Liver (tissue), 9 donors: Measurements from ENCODE around the gene SAXO2. TPM values are rescaled to one million over a fixed set of nuclear protein-coding genes. Genes with fewer than 3 reads are reported as not detected.

Experiments used
- DNase-seq: peaks from one replicate; pipeline ENCODE4 v3.0.0-alpha.2; 2017; ENCODE audit warnings: low spot score
- H3K27ac ChIP-seq, 2 donors: one replicate each; pipeline ENCODE4 v1.7.0; 2013; ENCODE audit warnings: inconsistent platforms in 2 of 2, low read length in 2 of 2, control low read depth in 1 of 2, low read depth in 1 of 2, mild to moderate bottlenecking in 1 of 2
- H3K27me3 ChIP-seq, 4 donors: one replicate each; pipeline versions ENCODE4 v1.6.1 to v1.7.0; 2013; ENCODE audit warnings: low read length in 3 of 4, inconsistent platforms in 1 of 4, mild to moderate bottlenecking in 1 of 4, moderate library complexity in 1 of 4; ENCODE audit not compliant: control insufficient read depth in 4 of 4, insufficient read depth in 4 of 4
- H3K36me3 ChIP-seq, 4 donors: one replicate each; pipeline versions ENCODE4 v1.6.1 to v1.7.0; 2013; ENCODE audit warnings: low read length in 3 of 4, mild to moderate bottlenecking in 3 of 4, low read depth in 1 of 4, moderate library complexity in 1 of 4; ENCODE audit not compliant: control insufficient read depth in 4 of 4, insufficient read depth in 3 of 4
- H3K4me1 ChIP-seq, 4 donors: one replicate each; pipeline versions ENCODE4 v1.6.1 to v1.7.0; 2013; ENCODE audit warnings: low read length in 3 of 4, mild to moderate bottlenecking in 3 of 4, moderate library complexity in 1 of 4; ENCODE audit not compliant: control insufficient read depth in 4 of 4, insufficient read depth in 4 of 4
- H3K4me3 ChIP-seq, 3 donors: one replicate each; pipeline versions ENCODE4 v1.6.1 to v1.7.0; 2013; ENCODE audit warnings: low read length in 3 of 3, control low read depth in 1 of 3, low read depth in 1 of 3, mild to moderate bottlenecking in 1 of 3
- H3K9ac ChIP-seq, 2 donors: one replicate each; pipeline ENCODE4 v1.7.0; 2013; ENCODE audit warnings: low read length in 2 of 2, mild to moderate bottlenecking in 2 of 2, moderate library complexity in 2 of 2, control low read depth in 1 of 2, low read depth in 1 of 2
- H3K9me3 ChIP-seq, 4 donors: one replicate each; pipeline versions ENCODE4 v1.6.1 to v1.7.0; 2013; ENCODE audit warnings: low read length in 3 of 4; ENCODE audit not compliant: control insufficient read depth in 4 of 4
- EGR1 ChIP-seq, 2 donors: IDR thresholded peaks; 2 replicates each; pipeline ENCODE4 v1.6.1; 2016 to 2018; ENCODE audit warnings: antibody characterized with exemption in 2 of 2, low read depth in 2 of 2
- FOXA1 ChIP-seq: IDR thresholded peaks from 2 replicates; pipeline ENCODE4 v1.6.1; 2016; ENCODE audit warnings: antibody characterized with exemption
- FOXA2 ChIP-seq: IDR thresholded peaks from 2 replicates; pipeline ENCODE4 v1.6.1; 2016; ENCODE audit warnings: antibody characterized with exemption
- GABPA ChIP-seq, 2 donors: IDR thresholded peaks in 1 of 2; conservative IDR thresholded peaks in 1 of 2; 2 replicates each; pipeline ENCODE4 v1.6.1; 2016; ENCODE audit warnings: antibody characterized with exemption in 2 of 2, mild to moderate bottlenecking in 1 of 2, moderate library complexity in 1 of 2
- HNF4A ChIP-seq, 2 donors: conservative IDR thresholded peaks; 2 replicates each; pipeline ENCODE4 v1.6.1; 2016; ENCODE audit warnings: antibody characterized with exemption in 2 of 2, mild to moderate bottlenecking in 2 of 2
- HNF4G ChIP-seq: IDR thresholded peaks from 2 replicates; pipeline ENCODE4 v1.6.1; 2016; ENCODE audit warnings: antibody characterized with exemption
- JUND ChIP-seq, 2 donors: IDR thresholded peaks; 2 replicates each; pipeline ENCODE4 v1.6.1; 2016; ENCODE audit warnings: antibody characterized with exemption in 2 of 2
- NR2F2 ChIP-seq: IDR thresholded peaks from 2 replicates; pipeline ENCODE4 v1.6.1; 2016; ENCODE audit warnings: antibody characterized with exemption
- RAD21 ChIP-seq, 2 donors: IDR thresholded peaks; 2 replicates each; pipeline ENCODE4 v1.6.1; 2016; ENCODE audit warnings: antibody characterized with exemption in 2 of 2, mild to moderate bottlenecking in 2 of 2
- RXRA ChIP-seq, 2 donors: IDR thresholded peaks; 2 replicates each; pipeline ENCODE4 v1.6.1; 2017 to 2018; ENCODE audit warnings: antibody characterized with exemption in 2 of 2, mild to moderate bottlenecking in 1 of 2
- SP1 ChIP-seq: IDR thresholded peaks from 2 replicates; pipeline ENCODE4 v1.6.1; 2018; ENCODE audit warnings: antibody characterized with exemption, mild to moderate bottlenecking
- TAF1 ChIP-seq: conservative IDR thresholded peaks from 2 replicates; pipeline ENCODE4 v1.6.1; 2016; ENCODE audit warnings: antibody characterized with exemption, mild to moderate bottlenecking
- YY1 ChIP-seq: IDR thresholded peaks from 2 replicates; pipeline ENCODE4 v1.6.1; 2016; ENCODE audit warnings: antibody characterized with exemption, mild to moderate bottlenecking
- WGBS: extraction: QIAGEN DNeasy Blood & Tissue Kit; methylation state at CpG from one replicate; pipeline ENCODE4 v1.1.7; 2013; 5-methylcytosine and 5-hydroxymethylcytosine counted together
- polyA plus RNA-seq, 2 donors: library from polyadenylated mRNA; stranded (reverse) in 1 of 2; unstranded in 1 of 2; fragments of 200-250 nt in 1 of 2; fragments of >200 nt in 1 of 2; fragmentation: Nextera tagmentation in 1 of 2; extraction: Ambion mirVana in 1 of 2; gene quantifications; one replicate each; pipeline versions ENCODE4 v1.2.1 to v1.2.3, GENCODE V29; 2013 to 2015
- total RNA-seq, 2 donors: library from RNA; depleted of rRNA; stranded (reverse); fragments of >200 nt; gene quantifications; one replicate each; pipeline ENCODE4 v1.2.3, GENCODE V29; 2014
- TF ChIP-seq, protein P1 (sequence below): IDR thresholded peaks from 2 replicates; pipeline ENCODE4 v1.6.1; 2016; ENCODE audit warnings: antibody characterized with exemption
- TF ChIP-seq, protein P2 (sequence below): IDR thresholded peaks from 2 replicates; pipeline ENCODE4 v1.6.1; 2016; ENCODE audit warnings: antibody characterized with exemption
- TF ChIP-seq, protein P3 (sequence below): IDR thresholded peaks from 2 replicates; pipeline ENCODE4 v1.6.1; 2016; ENCODE audit warnings: antibody characterized with exemption
- TF ChIP-seq, protein P4 (sequence below): IDR thresholded peaks from 2 replicates; pipeline ENCODE4 v1.6.1; 2016; ENCODE audit warnings: antibody characterized with exemption, mild to moderate bottlenecking
- donor health status: healthy.
- donor health status: healthy.
- donor health status: healthy.
- donor health status: healthy.
- donor health status: healthy.

Gene SAXO2
- total and polyA plus RNA-seq, 4 donors = 0.28 to 1.4 (median 0.43) TPM

DNA sequence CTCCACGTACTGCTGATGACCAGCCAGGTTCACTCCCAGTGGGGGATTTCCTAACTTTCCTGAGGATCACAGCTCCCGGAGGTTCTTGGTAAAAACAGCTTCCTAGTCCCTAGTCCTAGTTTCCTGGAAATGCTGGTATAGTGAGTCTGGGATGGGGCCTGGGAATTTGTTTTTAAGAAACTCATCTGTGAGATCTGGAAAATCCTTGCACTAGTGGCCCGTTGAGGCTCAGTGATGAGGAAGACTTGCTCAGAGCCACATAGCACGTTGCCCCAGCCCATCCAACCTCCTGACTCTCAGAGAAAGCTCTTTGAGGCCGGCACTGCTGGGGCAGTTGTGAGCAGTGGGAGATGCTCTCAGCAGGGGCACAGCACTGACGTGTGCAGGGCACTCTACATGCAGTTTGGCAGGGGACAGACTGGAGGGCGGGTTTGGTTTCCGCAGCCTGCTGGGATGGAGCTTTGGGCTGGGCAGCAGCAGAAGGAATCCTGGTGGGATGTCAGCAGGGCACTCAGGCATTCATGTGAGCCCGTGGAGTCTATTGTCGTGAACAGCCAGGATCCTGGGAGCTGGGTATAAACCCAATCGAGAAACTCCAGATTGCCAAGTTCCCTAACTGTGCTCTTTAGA, 31.6 kb downstream of the SAXO2 start:
- WGBS = 64% methylated on average over 11 of the region's 11 CpGs
- no peak for TF ChIP-seq RXRA (IDR thresholded peaks at IDR 0.05)
- TF ChIP-seq HNF4G = no peak
- no peak for TF ChIP-seq EGR1 (IDR thresholded peaks at IDR 0.05; ENCODE audit: low read depth in 2 of 2)
- no peak for TF ChIP-seq YY1
- TF ChIP-seq FOXA1 = no peak
- TF ChIP-seq GABPA (IDR thresholded peaks at IDR 0.05 in 1 of 2, conservative IDR thresholded peaks at IDR 0.05 in 1 of 2) = no peak
- no peaks in the 10 kb centered on the region for H3K9me3 ChIP-seq

DNA sequence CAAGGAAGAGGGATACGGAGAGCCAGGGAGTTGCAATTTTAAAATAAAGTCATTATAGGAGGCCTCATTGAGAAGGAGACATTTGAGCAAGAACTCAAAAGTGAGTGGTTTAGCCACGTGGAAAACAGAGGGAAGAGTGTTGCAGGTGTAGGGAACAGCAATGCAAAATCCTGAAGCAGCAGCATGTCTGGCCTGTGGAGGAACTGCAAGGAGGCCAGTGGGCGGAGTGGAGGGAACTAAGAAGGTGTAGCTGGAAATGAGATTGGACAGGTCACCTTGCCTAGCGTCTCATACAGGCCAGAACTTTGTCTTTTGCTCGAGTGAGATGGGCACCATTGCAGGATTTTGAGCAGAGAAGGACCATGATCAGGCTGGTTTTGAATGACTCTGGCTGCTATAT, 34.9 kb downstream of the SAXO2 start:
- Histone ChIP-seq H3K27ac (no peak overlapping the region), H3K9me3 (no peaks in the 10 kb centered on the region), H3K4me3 (no peak overlapping the region), H3K4me1 (no peaks in the 10 kb centered on the region), H3K36me3 (no peaks in the 10 kb centered on the region), H3K9ac (no peak overlapping the region), H3K27me3 (no peaks in the 10 kb centered on the region)
- no peak for TF ChIP-seq TAF1
- TF ChIP-seq NR2F2 = no peak
- no peak for TF ChIP-seq RAD21 (IDR thresholded peaks at IDR 0.05)
- TF ChIP-seq, protein P1, sequence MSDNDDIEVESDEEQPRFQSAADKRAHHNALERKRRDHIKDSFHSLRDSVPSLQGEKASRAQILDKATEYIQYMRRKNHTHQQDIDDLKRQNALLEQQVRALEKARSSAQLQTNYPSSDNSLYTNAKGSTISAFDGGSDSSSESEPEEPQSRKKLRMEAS = no peak
- TF ChIP-seq, protein P2, sequence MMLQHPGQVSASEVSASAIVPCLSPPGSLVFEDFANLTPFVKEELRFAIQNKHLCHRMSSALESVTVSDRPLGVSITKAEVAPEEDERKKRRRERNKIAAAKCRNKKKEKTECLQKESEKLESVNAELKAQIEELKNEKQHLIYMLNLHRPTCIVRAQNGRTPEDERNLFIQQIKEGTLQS = no peak
- no peak for TF ChIP-seq FOXA2
- TF ChIP-seq, protein P3, sequence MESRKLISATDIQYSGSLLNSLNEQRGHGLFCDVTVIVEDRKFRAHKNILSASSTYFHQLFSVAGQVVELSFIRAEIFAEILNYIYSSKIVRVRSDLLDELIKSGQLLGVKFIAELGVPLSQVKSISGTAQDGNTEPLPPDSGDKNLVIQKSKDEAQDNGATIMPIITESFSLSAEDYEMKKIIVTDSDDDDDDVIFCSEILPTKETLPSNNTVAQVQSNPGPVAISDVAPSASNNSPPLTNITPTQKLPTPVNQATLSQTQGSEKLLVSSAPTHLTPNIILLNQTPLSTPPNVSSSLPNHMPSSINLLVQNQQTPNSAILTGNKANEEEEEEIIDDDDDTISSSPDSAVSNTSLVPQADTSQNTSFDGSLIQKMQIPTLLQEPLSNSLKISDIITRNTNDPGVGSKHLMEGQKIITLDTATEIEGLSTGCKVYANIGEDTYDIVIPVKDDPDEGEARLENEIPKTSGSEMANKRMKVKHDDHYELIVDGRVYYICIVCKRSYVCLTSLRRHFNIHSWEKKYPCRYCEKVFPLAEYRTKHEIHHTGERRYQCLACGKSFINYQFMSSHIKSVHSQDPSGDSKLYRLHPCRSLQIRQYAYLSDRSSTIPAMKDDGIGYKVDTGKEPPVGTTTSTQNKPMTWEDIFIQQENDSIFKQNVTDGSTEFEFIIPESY = no peak
- DNase-seq = no peak
- WGBS = 96% methylated on average over 5 of the region's 5 CpGs

More for the DNA sequence above, 31.6 kb downstream of the SAXO2 start:
- no peaks in the 10 kb centered on the region for H3K4me1 ChIP-seq
- DNase-seq = no peak
- no peak overlapping the region for H3K27ac ChIP-seq
- H3K4me3 ChIP-seq = no peak overlapping the region
- no peaks in the 10 kb centered on the region for H3K36me3 ChIP-seq
- no peak overlapping the region for H3K9ac ChIP-seq
- no peaks in the 10 kb centered on the region for H3K27me3 ChIP-seq

DNA sequence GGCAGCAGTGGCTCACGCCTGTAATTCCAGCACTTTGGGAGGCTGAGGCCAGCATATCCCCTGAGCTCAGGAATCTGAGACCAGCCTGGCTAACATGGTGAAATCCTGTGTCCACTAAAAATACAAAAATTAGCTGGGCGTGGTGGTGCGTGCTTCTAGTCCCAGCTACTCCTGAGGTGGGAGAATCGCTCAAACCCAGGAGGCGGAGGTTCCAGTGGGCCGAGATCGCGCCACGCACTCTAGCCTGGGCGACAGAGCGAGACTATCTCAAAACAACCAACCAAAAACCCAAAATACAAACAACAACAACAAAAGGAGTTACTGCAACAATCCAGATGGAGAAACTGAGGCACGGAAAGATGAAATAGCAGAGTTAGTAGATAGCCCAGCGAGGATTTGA, 35.4 kb downstream of the SAXO2 start:
- no peak overlapping the region for H3K4me3 ChIP-seq
- no peaks in the 10 kb centered on the region for H3K4me1 ChIP-seq
- no peaks in the 10 kb centered on the region for H3K27me3 ChIP-seq
- no peaks in the 10 kb centered on the region for H3K36me3 ChIP-seq
- H3K27ac ChIP-seq = no peak overlapping the region
- no peak for DNase-seq
- no peaks in the 10 kb centered on the region for H3K9me3 ChIP-seq
- H3K9ac ChIP-seq = no peak overlapping the region
- WGBS = 95% methylated on average over 13 of the region's 13 CpGs
- TF ChIP-seq RXRA (IDR thresholded peaks at IDR 0.05) (no peak), FOXA1 (no peak), HNF4G (no peak), TAF1 (no peak), GABPA (IDR thresholded peaks at IDR 0.05 in 1 of 2, conservative IDR thresholded peaks at IDR 0.05 in 1 of 2) (no peak), JUND (IDR thresholded peaks at IDR 0.05) (no peak), YY1 (no peak), HNF4A (conservative IDR thresholded peaks at IDR 0.05) (no peak), RAD21 (IDR thresholded peaks at IDR 0.05) (no peak), NR2F2 (no peak), FOXA2 (no peak), SP1 (no peak), EGR1 (IDR thresholded peaks at IDR 0.05; ENCODE audit: low read depth in 2 of 2) (no peak)
- TF ChIP-seq, protein P3 = no peak
- TF ChIP-seq, protein P1 = no peak
- TF ChIP-seq, protein P4, sequence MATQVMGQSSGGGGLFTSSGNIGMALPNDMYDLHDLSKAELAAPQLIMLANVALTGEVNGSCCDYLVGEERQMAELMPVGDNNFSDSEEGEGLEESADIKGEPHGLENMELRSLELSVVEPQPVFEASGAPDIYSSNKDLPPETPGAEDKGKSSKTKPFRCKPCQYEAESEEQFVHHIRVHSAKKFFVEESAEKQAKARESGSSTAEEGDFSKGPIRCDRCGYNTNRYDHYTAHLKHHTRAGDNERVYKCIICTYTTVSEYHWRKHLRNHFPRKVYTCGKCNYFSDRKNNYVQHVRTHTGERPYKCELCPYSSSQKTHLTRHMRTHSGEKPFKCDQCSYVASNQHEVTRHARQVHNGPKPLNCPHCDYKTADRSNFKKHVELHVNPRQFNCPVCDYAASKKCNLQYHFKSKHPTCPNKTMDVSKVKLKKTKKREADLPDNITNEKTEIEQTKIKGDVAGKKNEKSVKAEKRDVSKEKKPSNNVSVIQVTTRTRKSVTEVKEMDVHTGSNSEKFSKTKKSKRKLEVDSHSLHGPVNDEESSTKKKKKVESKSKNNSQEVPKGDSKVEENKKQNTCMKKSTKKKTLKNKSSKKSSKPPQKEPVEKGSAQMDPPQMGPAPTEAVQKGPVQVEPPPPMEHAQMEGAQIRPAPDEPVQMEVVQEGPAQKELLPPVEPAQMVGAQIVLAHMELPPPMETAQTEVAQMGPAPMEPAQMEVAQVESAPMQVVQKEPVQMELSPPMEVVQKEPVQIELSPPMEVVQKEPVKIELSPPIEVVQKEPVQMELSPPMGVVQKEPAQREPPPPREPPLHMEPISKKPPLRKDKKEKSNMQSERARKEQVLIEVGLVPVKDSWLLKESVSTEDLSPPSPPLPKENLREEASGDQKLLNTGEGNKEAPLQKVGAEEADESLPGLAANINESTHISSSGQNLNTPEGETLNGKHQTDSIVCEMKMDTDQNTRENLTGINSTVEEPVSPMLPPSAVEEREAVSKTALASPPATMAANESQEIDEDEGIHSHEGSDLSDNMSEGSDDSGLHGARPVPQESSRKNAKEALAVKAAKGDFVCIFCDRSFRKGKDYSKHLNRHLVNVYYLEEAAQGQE = no peak
- TF ChIP-seq, protein P2 = no peak
